A673 (cell line): Measurements from ENCODE around the gene CLRN1. TPM values are rescaled to one million over a fixed set of nuclear protein-coding genes. Genes with fewer than 3 reads are reported as not detected.

Source experiments
- BruUV-seq: library from RNA; stranded (reverse); fragments of 400-500 nt; replicated peaks from 2 replicates; lab custom pipeline; 2021; lab: Mats Ljungman, UMichigan
- CTCF ChIA-PET: fragments of 300-600 bp; sonication (Branson Sonifier 250); formaldehyde crosslinking; loops from one replicate; lab custom pipeline; 2022; ENCODE audit warnings: antibody characterized with exemption; lab: Charles Lee
- POLR2A ChIA-PET: fragments of 300-600 bp; sonication (Branson Sonifier 250); formaldehyde crosslinking; loops from one replicate; lab custom pipeline; 2022; ENCODE audit warnings: antibody characterized with exemption; ENCODE audit not compliant: low non-redundant PET; lab: Charles Lee
- DNase-seq: peaks from one replicate; pipeline ENCODE4 v3.0.0-alpha.2; 2015; ENCODE audit warnings: low spot score
- H3K27ac ChIP-seq: fragments of 200-600 bp; sonication (generic); 2 replicates; pipeline ENCODE4 v1.5.1; 2016; ENCODE audit warnings: mixed run types, low read depth, mild to moderate bottlenecking, mixed read lengths, antibody characterized with exemption, low read length; ENCODE audit not compliant: poor library complexity, severe bottlenecking
- H3K27me3 ChIP-seq: fragments of 200-600 bp; sonication (generic); replicated peaks from 2 replicates; pipeline ENCODE4 v1.6.1; 2017; ENCODE audit warnings: mixed run types, low read depth, mild to moderate bottlenecking, mixed read lengths, antibody characterized with exemption, low read length; ENCODE audit not compliant: insufficient read depth, poor library complexity
- H3K36me3 ChIP-seq: fragments of 200-600 bp; sonication (generic); 2 replicates; pipeline ENCODE4 v1.6.1; 2016; ENCODE audit warnings: mixed run types, mild to moderate bottlenecking, mixed read lengths, antibody characterized with exemption, low read length; ENCODE audit not compliant: insufficient read depth, poor library complexity, severe bottlenecking
- H3K4me1 ChIP-seq: fragments of 200-600 bp; sonication (generic); 2 replicates; pipeline ENCODE4 v1.6.1; 2017; ENCODE audit warnings: mixed run types, mild to moderate bottlenecking, mixed read lengths, antibody characterized with exemption, low read length; ENCODE audit not compliant: insufficient read depth, poor library complexity, severe bottlenecking
- H3K4me3 ChIP-seq: fragments of 200-600 bp; sonication (generic); 2 replicates; pipeline ENCODE4 v1.5.1; 2016; ENCODE audit warnings: low read depth, mixed run types, mild to moderate bottlenecking, mixed read lengths, low read length; ENCODE audit not compliant: poor library complexity, severe bottlenecking
- H3K9me3 ChIP-seq: fragments of 200-600 bp; sonication (generic); 2 replicates; pipeline ENCODE4 v1.6.1; 2016; ENCODE audit warnings: mixed run types, low read depth, mild to moderate bottlenecking, mixed read lengths, antibody characterized with exemption, low read length; ENCODE audit not compliant: poor library complexity, severe bottlenecking
- CTCF ChIP-seq: fragments of 300-800, 200-600 bp; sonication (generic); conservative IDR thresholded peaks from 2 replicates; pipeline ENCODE4 v1.5.1; 2017; ENCODE audit warnings: low read depth, mild to moderate bottlenecking, antibody characterized with exemption, low read length, moderate library complexity, mixed read lengths
- EZH2 ChIP-seq: fragments of 200-600 bp; sonication (generic); IDR thresholded peaks from 2 replicates; pipeline ENCODE4 v1.6.1; 2017; ENCODE audit warnings: borderline replicate concordance, low read depth, mild to moderate bottlenecking, mixed read lengths, antibody characterized with exemption, low read length; ENCODE audit not compliant: poor library complexity, severe bottlenecking
- intact Hi-C: fragments of 100-400 bp; cut with micrococcal nuclease; formaldehyde crosslinking; loops from one replicate; pipeline ENCODE4 v1.10.0; 2022; ENCODE audit not compliant: unreplicated experiment
- total RNA-seq: library from RNA; stranded (reverse); gene quantifications from 2 replicates; pipeline ENCODE4 v1.2.3, GENCODE V29; 2021

The CLRN1 gene
- total RNA-seq, 1 experiment from 2014 or later = not detected

GRCh38 chr3:150984066-150984465 is 11.5 kb upstream of the CLRN1 start:
- no peak for DNase-seq
- ChIA-PET CTCF (no interaction called here), POLR2A (no interaction called here)
- Histone ChIP-seq H3K9me3 (no peaks in the 10 kb centered on the region), H3K4me1 (no peaks in the 10 kb centered on the region), H3K27ac (no peak overlapping the region), H3K36me3 (no peaks in the 10 kb centered on the region), H3K27me3 (peaks cover 33% of the 10 kb centered on the region), H3K4me3 (no peak overlapping the region)
- intact Hi-C loops = no loop called here
- no TSS peak for BruUV-seq
- no peak for TF ChIP-seq EZH2
- no peak for TF ChIP-seq CTCF

GRCh38 chr3:150978566-150979148 is 6.1 kb upstream of the CLRN1 start:
- H3K9me3 ChIP-seq = no peaks in the 10 kb centered on the region
- H3K36me3 ChIP-seq = no peaks in the 10 kb centered on the region
- H3K27ac ChIP-seq = no peak overlapping the region
- no peaks in the 10 kb centered on the region for H3K4me1 ChIP-seq
- TF ChIP-seq CTCF = no peak
- TF ChIP-seq EZH2 = no peak
- peaks cover 26% of the 10 kb centered on the region for H3K27me3 ChIP-seq
- no peak for DNase-seq
- no TSS peak for BruUV-seq
- POLR2A ChIA-PET = interaction anchor here (0.6 kb wide), 1 partner anchor 217 kb away, joined by 4 read pairs; no protein-coding TSS in a partner anchor
- CTCF ChIA-PET = no interaction called here
- intact Hi-C loops = no loop called here
- no peak overlapping the region for H3K4me3 ChIP-seq

DNA sequence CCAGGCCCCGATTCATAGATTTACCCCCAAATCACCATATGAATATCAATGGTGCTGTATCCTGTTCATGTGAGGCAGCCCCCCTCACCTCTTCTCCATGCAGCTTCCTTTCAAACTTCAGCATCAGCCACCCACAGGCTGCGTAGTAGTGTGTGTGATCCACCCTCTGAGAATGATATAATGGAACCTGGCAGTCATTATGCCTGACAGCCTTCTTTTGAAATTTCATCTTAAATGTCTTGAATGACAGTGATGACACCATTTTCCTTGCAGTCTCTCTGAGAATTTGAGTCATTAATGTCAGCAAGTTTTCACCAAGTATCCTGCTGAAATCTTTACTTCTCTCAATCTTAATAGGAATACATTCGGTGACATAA is 3.5 kb upstream of the CLRN1 start:
- ChIA-PET POLR2A (no interaction called here), CTCF (no interaction called here)
- H3K4me1 ChIP-seq = no peaks in the 10 kb centered on the region
- BruUV-seq = no TSS peak
- H3K4me3 ChIP-seq = no peak overlapping the region
- no peak overlapping the region for H3K27ac ChIP-seq
- DNase-seq = no peak
- intact Hi-C loops = no loop called here
- H3K36me3 ChIP-seq = no peaks in the 10 kb centered on the region
- no peak for TF ChIP-seq EZH2
- TF ChIP-seq CTCF = no peak
- peaks cover 5% of the 10 kb centered on the region for H3K27me3 ChIP-seq
- no peaks in the 10 kb centered on the region for H3K9me3 ChIP-seq
